Measurements from ENCODE around the gene KRT5. TPM values are rescaled to one million over a fixed set of nuclear protein-coding genes. Genes with fewer than 3 reads are reported as not detected.

The KRT5 gene
- total RNA-seq, 1 donor, result under 0.01 TPM

DNA sequence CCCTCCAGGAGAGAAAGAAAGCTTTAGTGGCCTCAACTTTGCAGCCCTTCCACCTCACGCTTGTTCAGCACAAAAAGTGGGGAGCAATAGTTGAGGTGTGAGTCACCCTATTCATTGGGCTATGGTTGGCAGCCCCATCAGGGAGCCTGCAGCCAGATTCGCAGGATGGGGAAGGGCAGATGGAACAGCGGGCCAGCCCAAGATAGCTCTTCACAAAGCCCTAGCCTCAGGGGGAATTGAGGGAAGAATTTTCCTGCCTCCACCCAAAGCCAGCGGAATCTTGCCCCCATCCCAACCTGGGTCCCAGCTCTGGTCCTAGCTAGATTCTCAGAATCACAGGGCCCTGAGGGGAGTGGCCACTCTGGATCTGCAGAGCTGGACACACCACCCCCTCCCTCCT lies 3.6 kb upstream of the KRT5 start:
- TF ChIP-seq, protein P1, sequence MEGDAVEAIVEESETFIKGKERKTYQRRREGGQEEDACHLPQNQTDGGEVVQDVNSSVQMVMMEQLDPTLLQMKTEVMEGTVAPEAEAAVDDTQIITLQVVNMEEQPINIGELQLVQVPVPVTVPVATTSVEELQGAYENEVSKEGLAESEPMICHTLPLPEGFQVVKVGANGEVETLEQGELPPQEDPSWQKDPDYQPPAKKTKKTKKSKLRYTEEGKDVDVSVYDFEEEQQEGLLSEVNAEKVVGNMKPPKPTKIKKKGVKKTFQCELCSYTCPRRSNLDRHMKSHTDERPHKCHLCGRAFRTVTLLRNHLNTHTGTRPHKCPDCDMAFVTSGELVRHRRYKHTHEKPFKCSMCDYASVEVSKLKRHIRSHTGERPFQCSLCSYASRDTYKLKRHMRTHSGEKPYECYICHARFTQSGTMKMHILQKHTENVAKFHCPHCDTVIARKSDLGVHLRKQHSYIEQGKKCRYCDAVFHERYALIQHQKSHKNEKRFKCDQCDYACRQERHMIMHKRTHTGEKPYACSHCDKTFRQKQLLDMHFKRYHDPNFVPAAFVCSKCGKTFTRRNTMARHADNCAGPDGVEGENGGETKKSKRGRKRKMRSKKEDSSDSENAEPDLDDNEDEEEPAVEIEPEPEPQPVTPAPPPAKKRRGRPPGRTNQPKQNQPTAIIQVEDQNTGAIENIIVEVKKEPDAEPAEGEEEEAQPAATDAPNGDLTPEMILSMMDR (IDR thresholded peaks at IDR 0.05; ENCODE audit: insufficient read depth, low read depth, low read length), result no peak
- DNase-seq (ENCODE audit: low read depth), result no peak
- H3K4me3 ChIP-seq (ENCODE audit: low read depth, low read length), result no peak overlapping the region

DNA sequence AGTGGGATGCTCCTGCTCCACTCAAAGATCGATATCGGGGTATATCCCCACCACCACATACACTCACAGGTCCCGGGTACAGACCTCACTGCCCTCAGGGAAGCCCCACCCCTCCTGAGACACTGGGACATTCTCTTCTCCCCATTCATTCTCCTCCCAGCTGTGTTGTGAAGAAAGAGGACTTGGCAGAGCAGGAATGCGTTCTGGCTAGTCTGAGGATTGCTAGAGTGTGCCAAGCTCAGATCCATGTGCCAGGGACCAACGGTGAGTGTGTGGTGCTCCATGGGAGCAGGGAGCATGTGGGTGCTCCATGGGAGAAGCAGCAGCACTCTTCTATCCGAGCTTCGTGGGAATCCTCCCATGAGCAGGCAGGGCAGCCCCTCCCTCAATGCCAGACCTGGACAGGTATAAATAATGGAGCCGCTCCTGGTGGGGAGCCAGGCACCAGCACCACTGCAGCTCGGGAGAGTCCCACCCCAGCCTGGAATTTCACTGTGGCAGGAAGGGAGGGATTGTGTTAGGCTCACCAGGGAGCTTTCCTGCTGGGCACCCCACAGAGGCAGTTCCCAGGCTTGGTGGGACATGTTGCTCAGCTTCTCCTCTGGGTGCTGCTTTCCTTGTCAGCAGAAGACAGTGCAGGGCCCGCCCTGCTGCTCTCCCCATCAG lies 2.3 kb upstream of the KRT5 start:
- TF ChIP-seq, protein P1 (IDR thresholded peaks at IDR 0.05; ENCODE audit: insufficient read depth, low read depth, low read length), result no peak
- no peak for DNase-seq (ENCODE audit: low read depth)

DNA sequence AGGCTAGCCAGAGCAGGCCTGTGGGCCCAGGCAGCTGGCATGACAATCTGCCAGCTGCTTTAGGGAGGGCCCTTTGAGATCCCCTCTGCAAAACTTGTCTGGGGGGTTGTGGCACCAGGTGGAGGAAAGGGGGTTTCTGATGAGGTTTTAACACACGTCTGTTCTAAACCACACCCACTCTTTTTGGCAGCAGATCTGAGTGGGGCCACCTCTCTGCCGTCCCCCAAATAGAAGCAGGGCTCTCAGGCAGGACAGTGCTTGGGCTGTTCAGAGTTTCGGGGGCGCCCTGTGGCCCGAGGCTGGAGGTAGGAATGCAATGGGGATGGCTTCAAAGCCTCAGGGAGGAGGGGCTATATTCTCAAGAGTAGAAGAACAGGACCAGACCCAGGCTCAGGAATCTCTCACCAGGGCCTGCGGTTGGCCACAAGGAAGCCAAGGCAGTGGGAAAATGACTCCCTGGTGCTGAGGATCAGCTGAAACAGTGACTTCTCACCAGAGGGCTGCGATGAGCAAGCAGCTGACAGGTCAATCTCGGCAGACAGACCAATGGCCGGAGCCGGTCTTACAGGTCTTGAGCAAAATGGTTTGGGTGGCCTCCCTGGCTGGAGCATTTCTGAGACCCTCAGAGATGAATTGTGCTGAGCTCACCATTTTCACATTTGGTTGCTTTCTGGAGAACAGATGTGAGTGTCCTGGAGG lies 1.5 kb upstream of the KRT5 start:
- H3K4me3 ChIP-seq (ENCODE audit: low read depth, low read length), result no peak overlapping the region
- DNase-seq (ENCODE audit: low read depth), result no peak
- TF ChIP-seq, protein P1 (IDR thresholded peaks at IDR 0.05; ENCODE audit: insufficient read depth, low read depth, low read length), result no peak

More for the DNA sequence above, 2.3 kb upstream of the KRT5 start:
- no peak overlapping the region for H3K4me3 ChIP-seq (ENCODE audit: low read depth, low read length)

DNA sequence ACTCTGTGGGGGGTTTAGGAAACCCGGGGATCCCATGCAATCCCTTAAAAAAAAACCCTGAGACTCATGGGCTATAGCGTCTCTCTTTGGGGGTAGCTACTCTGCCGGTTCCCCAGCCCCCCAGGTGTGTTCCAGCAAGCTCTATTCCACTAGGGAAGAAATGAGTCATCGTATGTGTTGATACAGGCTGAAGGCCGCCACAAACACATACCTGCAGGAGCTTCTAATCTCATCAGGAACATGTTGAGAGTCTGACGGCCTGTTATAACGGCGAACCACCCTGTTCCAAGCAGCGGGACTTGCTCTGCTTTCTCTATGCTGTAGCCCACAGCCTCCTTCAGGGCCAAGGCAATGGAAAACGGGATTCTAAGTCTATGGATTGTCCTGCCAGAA lies 977 bp upstream of the KRT5 start:
- DNase-seq (ENCODE audit: low read depth), result no peak
- H3K4me3 ChIP-seq (ENCODE audit: low read depth, low read length), result no peak overlapping the region
- TF ChIP-seq, protein P1 (IDR thresholded peaks at IDR 0.05; ENCODE audit: insufficient read depth, low read depth, low read length), result no peak

DNA sequence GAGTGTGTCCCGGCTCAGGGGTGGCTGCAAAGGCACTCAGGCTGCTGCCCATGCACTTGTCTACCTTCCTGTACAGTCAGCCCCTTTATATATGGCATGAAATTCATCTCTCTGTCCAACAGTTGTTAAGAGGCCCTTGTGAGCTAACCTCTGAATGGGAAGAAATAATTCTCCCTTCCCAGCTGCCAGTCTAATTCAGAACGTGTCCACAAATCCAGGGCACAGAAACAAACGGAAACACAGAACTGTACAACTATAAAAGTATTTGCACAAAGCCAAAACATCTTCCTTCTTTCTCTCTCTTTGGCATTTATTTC lies 849 bp downstream of the KRT5 start:
- DNase-seq (ENCODE audit: low read depth), result no peak
- TF ChIP-seq, protein P1 (IDR thresholded peaks at IDR 0.05; ENCODE audit: insufficient read depth, low read depth, low read length), result no peak

DNA sequence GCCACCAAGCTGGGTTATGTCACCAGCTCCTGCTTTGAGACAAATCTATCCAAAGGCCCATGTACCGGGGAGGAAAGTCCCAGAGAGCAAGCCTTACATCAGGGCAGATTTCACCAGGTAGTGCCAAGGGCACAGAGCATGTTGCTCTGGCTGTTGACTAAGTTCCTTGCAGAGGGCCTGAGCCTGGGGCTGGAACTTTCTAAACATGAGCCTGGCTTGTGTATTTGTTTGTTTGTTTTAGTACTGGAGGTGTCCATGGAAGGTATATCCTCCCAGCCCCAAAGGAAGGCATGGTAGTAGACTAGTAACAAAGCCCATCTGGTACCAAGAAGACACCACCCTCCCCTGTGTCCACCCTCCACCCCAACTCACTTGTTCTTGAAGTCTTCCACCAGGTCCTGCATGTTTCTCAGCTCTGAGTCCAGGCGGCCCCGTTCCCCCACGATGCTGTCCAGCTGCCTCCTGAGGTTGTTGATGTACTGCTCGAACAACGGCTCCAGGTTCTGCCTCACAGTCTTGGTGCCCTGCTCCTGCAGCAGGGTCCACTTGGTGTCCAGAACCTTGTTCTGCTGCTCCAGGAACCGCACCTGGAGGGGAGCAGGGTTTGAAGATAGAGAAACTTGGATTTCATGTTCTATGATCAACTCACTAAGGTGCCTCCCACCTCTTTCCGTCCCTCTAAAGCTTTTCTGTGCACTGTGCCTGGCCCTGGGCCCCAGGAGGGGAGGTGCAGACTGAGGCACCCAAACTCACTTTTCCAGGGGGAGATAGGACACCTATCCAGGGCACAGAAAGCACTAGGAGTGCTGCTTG lies 1.4 kb downstream of the KRT5 start:
- no peak for DNase-seq (ENCODE audit: low read depth)
- H3K4me3 ChIP-seq (ENCODE audit: low read depth, low read length), result no peak overlapping the region
- TF ChIP-seq, protein P1 (IDR thresholded peaks at IDR 0.05; ENCODE audit: insufficient read depth, low read depth, low read length), result no peak

More for the DNA sequence above, 849 bp downstream of the KRT5 start:
- H3K4me3 ChIP-seq (ENCODE audit: low read depth, low read length), result no peak overlapping the region

All from fibroblast of villous mesenchyme (primary cell).